ENCODE measurements around the gene PLXNA2. TPM values are rescaled to one million over a fixed set of nuclear protein-coding genes. Genes with fewer than 3 reads are reported as not detected.

PLXNA2 gene
- total RNA-seq, 2 experiments from 2014 or later, result 2.0 to 2.1 TPM

DNA sequence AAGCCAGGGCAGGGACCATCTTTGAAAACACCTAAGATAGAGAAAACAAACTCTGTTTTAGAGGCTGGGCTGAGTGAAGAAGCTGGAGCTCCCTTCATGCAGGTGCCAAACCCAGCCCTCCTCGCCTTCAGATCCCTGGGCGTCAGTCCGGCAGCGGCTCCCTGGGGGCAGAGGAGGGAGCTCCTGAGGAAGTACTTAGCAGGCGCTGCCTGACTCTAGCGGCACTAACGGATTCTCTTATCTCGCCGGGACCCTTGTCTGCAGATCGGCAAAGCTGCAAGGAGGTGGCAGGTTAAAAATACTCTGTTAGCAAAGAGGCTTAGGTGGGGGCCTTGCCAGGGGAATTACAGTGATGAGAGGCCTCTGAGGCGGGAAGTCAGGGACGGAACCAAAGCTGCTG is 79.6 kb downstream of the PLXNA2 start:
- H3K36me3 Mint-ChIP-seq, result no peaks in the 10 kb centered on the region
- H3K27ac Mint-ChIP-seq, result no peak overlapping the region

DNA sequence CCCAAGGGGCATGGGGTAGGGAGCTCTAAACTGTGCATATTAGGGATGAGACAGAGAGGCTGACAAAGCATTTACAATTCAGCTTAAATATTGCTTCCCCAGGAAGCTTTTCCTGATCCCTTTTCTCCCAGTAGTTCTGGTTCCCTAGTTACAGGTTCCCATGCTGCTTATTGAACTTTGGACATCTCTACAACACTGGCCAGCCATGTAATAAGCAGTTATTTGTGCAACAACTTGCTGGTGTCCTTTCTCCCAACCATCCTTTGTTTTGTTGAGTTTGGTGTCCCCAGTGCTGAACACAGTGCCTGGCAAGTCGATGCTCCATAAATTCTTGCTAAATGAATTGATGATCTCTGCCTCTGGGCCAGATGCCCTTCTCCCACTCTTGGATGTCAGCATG is 80.6 kb downstream of the PLXNA2 start:
- Mint-ChIP-seq H3K27me3 (peaks cover 40% of the 10 kb centered on the region), H3K9me3 (no peaks in the 10 kb centered on the region), H3K27ac (no peak overlapping the region), H3K36me3 (no peaks in the 10 kb centered on the region), H3K4me3 (no peak overlapping the region), H3K4me1 (no peaks in the 10 kb centered on the region)
- POLR2A ChIA-PET, result no interaction called here
- DNase-seq, result no peak
- no peak for ATAC-seq (ENCODE audit: low read depth)

More for the DNA sequence above, 79.6 kb downstream of the PLXNA2 start:
- Mint-ChIP-seq H3K27me3 (peaks cover 43% of the 10 kb centered on the region), H3K4me1 (no peaks in the 10 kb centered on the region), H3K4me3 (no peak overlapping the region), H3K9me3 (no peaks in the 10 kb centered on the region)
- ATAC-seq (ENCODE audit: low read depth) (no peak), DNase-seq (no peak)
- POLR2A ChIA-PET, result no interaction called here

DNA sequence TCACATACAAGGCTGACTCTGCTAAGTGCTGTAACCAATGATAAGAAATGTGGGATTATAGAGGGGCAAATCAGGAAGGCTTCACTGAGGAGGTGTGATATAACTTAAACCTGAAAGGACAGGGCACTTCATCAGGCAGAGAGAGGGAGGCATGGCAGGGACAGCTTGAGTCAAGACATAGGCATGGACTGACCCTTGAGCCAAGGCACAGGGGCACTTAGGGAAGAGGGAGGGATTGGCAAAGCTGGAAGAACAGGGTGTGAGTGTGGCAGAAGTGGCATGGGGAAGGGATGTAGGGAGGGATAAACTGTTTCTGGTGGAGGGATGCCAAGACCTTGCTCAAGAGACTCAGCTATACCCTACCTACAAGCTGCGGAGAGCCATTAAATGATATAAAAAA is 81.3 kb downstream of the PLXNA2 start:
- no peak overlapping the region for H3K4me3 Mint-ChIP-seq
- POLR2A ChIA-PET, result no interaction called here
- H3K27ac Mint-ChIP-seq, result no peak overlapping the region
- DNase-seq (no peak), ATAC-seq (ENCODE audit: low read depth) (no peak)
- no peaks in the 10 kb centered on the region for H3K9me3 Mint-ChIP-seq
- peaks cover 40% of the 10 kb centered on the region for H3K27me3 Mint-ChIP-seq
- no peaks in the 10 kb centered on the region for H3K4me1 Mint-ChIP-seq
- H3K36me3 Mint-ChIP-seq, result no peaks in the 10 kb centered on the region

GRCh38 chr1:208161656-208162375 is 82.4 kb downstream of the PLXNA2 start:
- Mint-ChIP-seq H3K36me3 (no peaks in the 10 kb centered on the region), H3K27me3 (peaks cover 44% of the 10 kb centered on the region), H3K4me3 (no peak overlapping the region), H3K9me3 (no peaks in the 10 kb centered on the region), H3K27ac (no peak overlapping the region), H3K4me1 (no peaks in the 10 kb centered on the region)
- POLR2A ChIA-PET, result no interaction called here
- no peak for ATAC-seq (ENCODE audit: low read depth)
- DNase-seq, result no peak

DNA sequence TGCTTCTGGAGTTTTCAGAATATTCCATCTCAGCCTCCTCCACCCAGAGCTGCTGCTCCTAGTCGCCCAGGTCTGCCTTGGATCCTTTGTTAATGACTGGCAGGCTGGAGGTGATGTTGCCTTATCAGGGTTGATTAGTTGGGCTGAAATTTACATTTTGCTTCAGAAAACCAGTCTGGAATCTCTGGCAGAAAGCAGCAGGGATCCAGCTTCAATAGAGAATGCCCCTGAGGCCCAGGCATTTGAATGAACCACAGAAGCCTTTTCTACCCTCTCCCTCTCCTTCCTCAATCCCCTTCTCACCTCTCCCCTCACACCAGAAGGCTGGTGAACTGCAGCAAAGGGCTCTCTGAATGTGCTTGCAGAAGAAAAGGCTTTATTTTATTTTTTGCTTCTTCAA is 83.2 kb downstream of the PLXNA2 start:
- Mint-ChIP-seq H3K9me3 (no peaks in the 10 kb centered on the region), H3K27ac (no peak overlapping the region), H3K4me1 (no peaks in the 10 kb centered on the region), H3K4me3 (no peak overlapping the region), H3K27me3 (peaks cover 42% of the 10 kb centered on the region), H3K36me3 (no peaks in the 10 kb centered on the region)
- no peak for ATAC-seq (ENCODE audit: low read depth)
- DNase-seq, result no peak
- POLR2A ChIA-PET, result no interaction called here

DNA sequence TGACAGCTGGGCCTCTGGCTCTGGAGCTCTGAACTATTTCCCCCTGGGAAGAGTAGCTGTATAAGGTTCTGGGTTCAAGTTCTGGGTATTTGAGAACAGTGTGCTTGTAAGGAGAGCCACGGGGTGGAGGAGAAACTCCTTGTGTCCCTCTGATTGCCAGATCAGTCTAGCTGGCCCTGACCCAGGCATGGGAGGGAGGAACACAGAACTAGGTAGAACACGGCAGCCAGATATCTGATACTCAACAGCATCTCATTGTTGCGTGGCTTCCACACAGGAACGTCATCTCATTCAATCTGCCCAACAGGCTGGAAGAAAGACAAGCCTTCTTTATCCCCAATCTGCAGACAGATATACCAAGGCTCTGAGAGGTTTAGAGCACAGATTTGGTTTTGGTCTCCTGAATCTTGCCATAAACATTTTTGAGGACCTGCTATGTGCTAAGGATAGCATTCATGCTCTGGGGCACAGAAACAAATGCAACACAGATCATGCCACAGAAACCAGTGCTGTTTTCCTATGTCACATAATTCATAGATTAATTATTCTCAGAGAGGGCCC is 83.8 kb downstream of the PLXNA2 start:
- no peak overlapping the region for H3K27ac Mint-ChIP-seq
- H3K4me3 Mint-ChIP-seq, result no peak overlapping the region
- POLR2A ChIA-PET, result no interaction called here
- no peaks in the 10 kb centered on the region for H3K36me3 Mint-ChIP-seq
- no peak for ATAC-seq (ENCODE audit: low read depth)
- H3K4me1 Mint-ChIP-seq, result no peaks in the 10 kb centered on the region
- no peak for DNase-seq
- H3K9me3 Mint-ChIP-seq, result no peaks in the 10 kb centered on the region
- peaks cover 36% of the 10 kb centered on the region for H3K27me3 Mint-ChIP-seq

DNA sequence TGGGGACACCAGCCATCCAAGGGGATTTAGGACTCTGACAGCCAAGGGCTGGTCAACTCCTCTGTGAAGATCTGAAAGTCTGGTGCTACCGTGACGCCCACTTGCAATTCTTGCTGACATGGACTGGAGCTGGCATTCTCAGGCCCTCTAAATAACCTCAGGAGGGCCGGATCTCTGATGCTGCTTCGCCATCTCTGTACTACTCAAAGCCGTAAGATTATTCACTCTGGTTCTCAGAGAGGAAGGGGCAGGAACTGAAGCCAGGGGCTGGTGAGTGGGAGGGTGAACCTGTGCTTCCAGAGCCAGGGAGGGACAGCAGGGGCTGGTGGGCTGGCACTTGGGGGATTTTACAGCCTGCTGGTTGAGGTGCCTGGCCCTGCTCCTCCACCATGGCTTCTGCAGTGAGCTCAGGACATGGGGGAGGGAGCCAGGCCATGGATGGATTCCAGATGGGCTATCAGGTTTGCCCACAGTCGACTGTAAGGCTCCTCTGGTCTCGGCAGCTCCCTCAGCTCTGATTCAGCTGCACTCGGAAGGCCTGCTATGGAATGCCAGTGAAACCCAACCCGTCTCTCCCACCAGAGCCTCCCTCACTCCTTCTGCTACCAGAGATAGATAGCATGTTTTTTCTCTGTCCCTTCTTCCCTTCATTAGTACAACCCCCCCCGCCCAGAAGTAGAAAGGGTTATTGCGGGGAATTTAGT is 84.5 kb downstream of the PLXNA2 start:
- H3K9me3 Mint-ChIP-seq, result no peaks in the 10 kb centered on the region
- no peaks in the 10 kb centered on the region for H3K4me1 Mint-ChIP-seq
- ATAC-seq (ENCODE audit: low read depth) (no peak), DNase-seq (no peak)
- H3K36me3 Mint-ChIP-seq, result no peaks in the 10 kb centered on the region
- POLR2A ChIA-PET, result no interaction called here
- H3K4me3 Mint-ChIP-seq, result no peak overlapping the region
- H3K27me3 Mint-ChIP-seq, result peaks cover 32% of the 10 kb centered on the region
- no peak overlapping the region for H3K27ac Mint-ChIP-seq

DNA sequence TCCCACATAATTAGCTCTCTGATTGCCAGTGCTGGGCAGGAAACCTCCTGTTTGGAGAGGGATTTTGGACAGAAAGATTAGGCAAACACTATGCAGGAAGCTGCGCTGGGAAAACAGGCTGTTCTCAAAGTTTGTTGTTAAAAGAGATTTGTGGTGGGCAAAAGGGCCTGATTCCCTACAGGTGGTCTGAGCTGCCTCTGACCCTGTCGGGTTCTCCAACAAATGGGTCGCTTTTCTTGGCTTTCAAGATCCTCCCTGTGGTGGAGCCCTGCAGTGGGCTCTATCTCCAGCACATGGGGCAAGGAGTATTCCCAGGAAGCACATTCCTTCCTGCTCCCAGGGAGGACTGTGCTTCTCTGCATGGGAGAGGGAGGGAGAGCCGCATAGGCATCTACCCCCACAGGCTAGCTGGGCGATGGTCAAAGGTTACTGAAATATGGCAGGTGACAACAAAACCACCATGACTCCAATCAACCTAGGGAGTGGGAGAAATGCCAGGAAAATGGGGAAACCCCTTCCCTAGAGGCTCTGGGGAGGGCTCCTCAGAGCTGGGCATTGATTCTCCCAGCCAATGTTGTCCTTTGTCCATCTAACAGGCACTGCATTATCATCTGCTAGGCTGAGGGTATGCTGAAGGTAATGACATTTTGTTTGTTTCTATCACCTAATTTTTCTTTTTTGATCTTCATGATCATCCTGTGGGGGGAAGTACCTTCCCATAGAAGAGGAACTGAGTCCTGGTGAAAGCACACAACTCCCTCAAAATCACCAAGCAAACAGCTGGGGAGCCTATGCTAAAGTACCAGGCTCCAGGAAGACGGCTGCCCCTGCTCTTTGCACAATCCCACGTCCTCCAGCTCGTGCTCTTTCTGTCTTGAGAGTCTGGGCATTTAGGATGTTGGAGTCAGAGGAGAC is 85.3 kb downstream of the PLXNA2 start:
- Mint-ChIP-seq H3K27ac (no peak overlapping the region), H3K27me3 (peaks cover 26% of the 10 kb centered on the region), H3K4me3 (no peak overlapping the region), H3K36me3 (no peaks in the 10 kb centered on the region), H3K9me3 (no peaks in the 10 kb centered on the region), H3K4me1 (no peaks in the 10 kb centered on the region)
- ATAC-seq (ENCODE audit: low read depth) (no peak), DNase-seq (no peak)
- POLR2A ChIA-PET, result no interaction called here

- H3K27me3 Mint-ChIP-seq, result peaks cover 21% of the 10 kb centered on the region
- no peak overlapping the region for H3K27ac Mint-ChIP-seq
- DNase-seq (no peak), ATAC-seq (ENCODE audit: low read depth) (no peak)
- no peaks in the 10 kb centered on the region for H3K4me1 Mint-ChIP-seq
- no peaks in the 10 kb centered on the region for H3K36me3 Mint-ChIP-seq
- H3K4me3 Mint-ChIP-seq, result no peak overlapping the region
- no peaks in the 10 kb centered on the region for H3K9me3 Mint-ChIP-seq
- POLR2A ChIA-PET, result no interaction called here
Measured at GRCh38 chr1:208157769-208158168, 86.4 kb downstream of the PLXNA2 start.

- DNase-seq (no peak), ATAC-seq (ENCODE audit: low read depth) (no peak)
- Mint-ChIP-seq H3K9me3 (no peaks in the 10 kb centered on the region), H3K27ac (no peak overlapping the region), H3K36me3 (no peaks in the 10 kb centered on the region), H3K4me1 (no peaks in the 10 kb centered on the region), H3K27me3 (peaks cover 16% of the 10 kb centered on the region), H3K4me3 (no peak overlapping the region)
- POLR2A ChIA-PET, result no interaction called here
Measured at GRCh38 chr1:208156741-208157140, 87.4 kb downstream of the PLXNA2 start.

DNA sequence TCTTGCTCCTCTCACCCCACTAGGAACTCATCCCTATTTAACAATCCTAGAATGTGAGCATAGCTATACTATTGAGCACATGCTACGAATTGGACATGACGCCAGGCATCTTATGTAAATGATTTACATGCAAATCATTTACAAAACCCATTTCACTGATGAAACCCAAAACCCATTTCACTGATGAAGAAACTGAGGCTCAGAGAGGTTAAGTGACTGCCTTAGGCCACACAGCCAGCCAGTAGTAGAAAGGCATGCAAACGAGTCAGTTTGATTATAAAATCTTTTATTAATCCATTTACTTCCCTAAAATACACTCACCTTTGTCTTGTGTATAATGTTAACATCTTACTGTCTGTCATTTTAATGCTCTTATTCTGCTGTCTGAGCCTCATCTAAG is 87.9 kb downstream of the PLXNA2 start:
- H3K27ac Mint-ChIP-seq, result no peak overlapping the region
- H3K36me3 Mint-ChIP-seq, result no peaks in the 10 kb centered on the region
- peaks cover 15% of the 10 kb centered on the region for H3K27me3 Mint-ChIP-seq
- POLR2A ChIA-PET, result no interaction called here
- H3K4me3 Mint-ChIP-seq, result no peak overlapping the region
- no peaks in the 10 kb centered on the region for H3K9me3 Mint-ChIP-seq
- no peaks in the 10 kb centered on the region for H3K4me1 Mint-ChIP-seq
- no peak for DNase-seq
- no peak for ATAC-seq (ENCODE audit: low read depth)

GRCh38 chr1:208154679-208155642 is 89.2 kb downstream of the PLXNA2 start:
- POLR2A ChIA-PET, result no interaction called here
- no peak for ATAC-seq (ENCODE audit: low read depth)
- H3K27me3 Mint-ChIP-seq, result peaks cover 11% of the 10 kb centered on the region
- H3K27ac Mint-ChIP-seq, result no peak overlapping the region
- H3K4me1 Mint-ChIP-seq, result no peaks in the 10 kb centered on the region
- no peak overlapping the region for H3K4me3 Mint-ChIP-seq
- H3K9me3 Mint-ChIP-seq, result no peaks in the 10 kb centered on the region
- no peak for DNase-seq
- no peaks in the 10 kb centered on the region for H3K36me3 Mint-ChIP-seq

GRCh38 chr1:208154040-208154439 is 90.1 kb downstream of the PLXNA2 start:
- POLR2A ChIA-PET, result no interaction called here
- no peak for ATAC-seq (ENCODE audit: low read depth)
- no peaks in the 10 kb centered on the region for H3K36me3 Mint-ChIP-seq
- H3K27me3 Mint-ChIP-seq, result peaks cover 9% of the 10 kb centered on the region
- H3K4me1 Mint-ChIP-seq, result no peaks in the 10 kb centered on the region
- no peak overlapping the region for H3K4me3 Mint-ChIP-seq
- DNase-seq, result no peak
- no peaks in the 10 kb centered on the region for H3K9me3 Mint-ChIP-seq
- H3K27ac Mint-ChIP-seq, result no peak overlapping the region
